Measurements from ENCODE around the gene GET3.

Gene GET3

DNA sequence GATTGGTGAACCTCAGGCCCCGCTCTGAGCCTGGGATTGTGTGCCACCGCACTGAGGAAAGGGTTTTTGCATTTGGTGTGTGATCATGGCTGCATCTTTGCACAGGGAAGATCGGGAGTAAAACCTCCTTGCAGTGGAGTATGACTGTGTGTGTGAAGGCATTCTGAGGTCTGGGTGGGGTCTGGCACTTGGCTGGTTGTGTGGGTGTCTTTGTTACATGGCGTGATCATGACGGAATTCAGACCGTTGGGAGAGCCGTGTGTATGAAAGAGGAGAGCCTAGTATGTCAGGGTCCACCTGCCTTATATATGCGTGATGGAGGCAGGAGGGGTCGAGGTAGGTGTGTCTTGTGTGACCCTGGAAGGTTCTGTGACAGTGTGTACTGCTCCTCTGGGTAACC is 13.6 kb downstream of the GET3 start:
- DNase-seq (ENCODE audit: extremely low read depth in 1 of 2, low read depth in 1 of 2), result no peak

DNA sequence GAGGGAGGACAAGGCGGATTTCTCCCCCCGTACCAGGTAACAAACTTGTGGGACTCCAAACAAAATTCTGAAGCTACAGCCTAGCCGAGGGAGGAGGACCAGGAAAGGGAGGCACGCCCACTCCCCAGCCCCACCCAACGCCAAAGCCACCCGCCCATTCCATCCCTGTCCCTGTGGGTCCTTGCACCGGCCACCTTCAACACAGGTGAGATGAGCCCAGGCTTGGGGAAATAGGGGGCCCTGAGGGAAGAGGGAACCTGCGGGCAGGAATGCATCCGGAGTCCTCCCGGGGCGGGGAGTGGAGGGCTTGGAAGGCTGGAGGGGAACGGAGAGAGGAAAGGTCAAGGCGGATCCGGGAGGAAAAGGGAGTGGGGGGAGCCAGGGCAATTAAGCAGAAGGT is 14.3 kb downstream of the GET3 start, which contains the start of gene BEST2:
BEST2 (plus strand) TSS at position 157 of the 400 bp plus-strand sequence. CDS start 802 bp downstream, outside the sequence.
- no peak for DNase-seq (ENCODE audit: extremely low read depth in 1 of 2, low read depth in 1 of 2)

- no peak for DNase-seq (ENCODE audit: extremely low read depth in 1 of 2, low read depth in 1 of 2)
Observed at GRCh38 chr19:12752056-12752781, 14.9 kb downstream of the GET3 start.

DNA sequence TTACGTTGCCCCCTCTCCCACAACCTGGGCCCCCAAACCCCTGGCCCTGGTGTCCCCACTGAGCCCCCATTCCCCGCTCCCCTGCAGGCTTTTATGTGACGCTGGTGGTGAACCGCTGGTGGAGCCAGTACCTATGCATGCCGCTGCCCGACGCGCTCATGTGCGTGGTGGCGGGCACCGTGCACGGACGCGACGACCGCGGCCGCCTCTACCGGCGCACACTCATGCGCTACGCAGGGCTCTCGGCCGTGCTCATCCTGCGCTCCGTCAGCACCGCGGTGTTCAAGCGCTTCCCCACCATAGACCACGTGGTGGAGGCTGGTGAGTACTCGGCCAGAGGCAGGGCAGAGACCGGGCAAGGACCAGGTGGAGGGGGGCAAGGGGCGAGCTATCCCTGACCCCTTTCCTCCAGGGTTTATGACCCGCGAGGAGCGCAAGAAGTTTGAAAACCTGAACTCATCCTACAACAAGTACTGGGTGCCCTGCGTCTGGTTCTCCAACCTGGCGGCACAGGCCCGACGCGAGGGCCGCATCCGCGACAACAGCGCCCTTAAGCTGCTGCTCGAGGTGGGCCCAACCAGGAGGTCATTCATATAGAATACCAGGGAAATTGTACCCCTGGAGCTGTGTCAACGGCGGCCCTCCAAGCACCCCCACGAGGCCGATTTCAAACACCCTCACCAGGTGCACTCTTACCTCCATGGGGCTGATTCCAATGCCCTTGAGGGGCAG is 17.3 kb downstream of the GET3 start:
- no peak for DNase-seq (ENCODE audit: extremely low read depth in 1 of 2, low read depth in 1 of 2)

DNA sequence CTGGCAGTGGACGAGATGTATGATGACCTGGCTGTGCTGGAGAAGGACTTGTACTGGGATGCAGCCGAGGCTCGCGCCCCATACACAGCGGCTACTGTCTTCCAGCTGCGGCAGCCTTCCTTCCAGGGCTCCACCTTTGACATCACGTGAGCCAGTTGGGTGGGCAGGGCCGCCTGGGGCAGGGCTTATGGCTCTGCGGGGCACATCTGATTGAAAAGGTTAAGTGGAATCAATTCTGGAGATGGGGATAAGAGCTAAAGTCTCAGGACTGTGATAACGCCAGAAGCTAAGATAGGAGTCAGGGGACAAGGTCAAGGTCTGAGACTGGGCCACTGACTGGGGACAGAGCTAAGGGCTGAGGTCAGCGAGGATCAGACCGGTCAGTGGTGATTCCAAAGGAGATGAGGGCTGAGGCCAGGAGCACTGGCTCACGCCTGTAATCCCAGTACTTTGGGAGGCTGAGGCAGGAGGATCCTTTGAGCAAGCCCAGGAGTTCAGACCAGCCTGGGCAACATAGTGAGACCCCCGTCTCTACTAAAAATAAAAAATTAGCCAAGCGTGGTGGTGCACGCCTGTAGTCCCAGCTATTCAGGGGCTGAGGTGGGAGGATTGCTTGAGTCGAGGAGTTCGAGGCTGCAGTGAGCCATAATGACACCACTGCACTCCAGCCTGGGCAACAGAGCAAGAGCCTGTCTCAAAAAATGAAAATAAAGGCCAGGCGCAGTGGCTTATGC is 19.0 kb downstream of the GET3 start:
- no peak for DNase-seq (ENCODE audit: extremely low read depth in 1 of 2, low read depth in 1 of 2)

- no peak for DNase-seq (ENCODE audit: extremely low read depth in 1 of 2, low read depth in 1 of 2)
Observed at GRCh38 chr19:12757544-12758274, 20.4 kb downstream of the GET3 start.

DNA sequence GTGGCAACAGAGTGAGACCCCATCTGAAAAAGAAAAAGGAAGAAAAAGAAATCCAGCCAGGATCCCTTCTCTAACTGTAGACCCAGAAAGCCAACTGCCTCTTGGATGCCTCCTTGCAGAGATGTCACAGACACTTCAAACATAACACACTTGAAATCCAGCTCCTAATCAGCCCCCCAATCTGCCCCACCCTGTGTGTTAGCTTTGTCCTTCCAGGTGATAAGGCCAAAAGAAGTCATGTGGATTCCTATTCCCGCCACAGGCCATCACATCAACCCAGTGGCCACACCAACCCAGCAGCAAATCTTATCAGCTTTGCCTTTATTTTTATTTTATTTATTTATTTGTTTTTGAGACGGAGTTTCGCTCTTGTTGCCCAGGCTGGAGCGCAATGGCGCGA is 22.4 kb downstream of the GET3 start:
- no peak for DNase-seq (ENCODE audit: extremely low read depth in 1 of 2, low read depth in 1 of 2)

GRCh38 chr19:12763100-12763499 is 25.8 kb downstream of the GET3 start:
- DNase-seq (ENCODE audit: extremely low read depth in 1 of 2, low read depth in 1 of 2), result no peak

DNA sequence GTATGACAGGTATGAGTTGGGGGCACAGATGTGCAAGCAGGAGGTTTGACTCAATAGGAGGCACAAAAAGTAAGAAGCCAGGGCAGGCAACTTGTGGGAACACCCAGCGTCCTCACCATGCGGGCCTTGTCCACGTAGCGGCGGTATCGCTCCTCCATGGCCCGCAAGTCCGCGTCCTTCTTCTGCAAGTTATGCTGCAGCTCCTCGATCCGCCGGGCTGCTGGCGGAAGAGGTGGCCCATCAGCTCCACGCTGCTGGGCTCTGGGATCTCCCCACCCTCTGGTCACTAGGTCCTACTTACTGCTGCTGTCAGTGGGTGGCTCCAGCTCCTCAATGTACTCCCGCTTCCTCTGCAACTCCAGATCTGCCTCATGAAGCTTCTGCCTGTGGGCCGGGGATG is 27.4 kb downstream of the GET3 start:
- DNase-seq (ENCODE audit: extremely low read depth in 1 of 2, low read depth in 1 of 2), result no peak

DNA sequence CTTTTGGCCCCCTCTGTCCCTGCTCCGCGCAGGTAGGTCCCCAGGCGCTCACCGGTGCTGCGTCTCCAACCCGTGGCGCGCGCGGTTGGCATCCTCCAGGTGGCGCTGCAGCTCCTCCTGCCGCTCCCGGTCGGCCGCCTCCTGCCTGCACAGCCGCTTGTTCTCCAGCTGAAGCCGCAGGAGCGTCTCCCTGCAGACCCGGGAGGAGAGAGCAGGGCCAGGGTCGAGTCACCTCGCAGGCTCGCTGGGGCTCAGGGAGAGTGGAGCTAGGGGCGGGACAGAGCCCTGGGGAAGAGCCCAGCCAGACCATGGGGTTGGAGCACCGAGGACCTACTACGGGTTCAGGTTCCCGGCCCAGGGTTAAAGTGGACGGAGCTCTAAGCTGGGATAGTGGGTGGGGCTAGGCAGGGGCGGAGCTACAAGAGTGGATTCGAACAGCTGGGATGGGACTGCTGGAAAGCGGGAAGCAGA is 28.8 kb downstream of the GET3 start:
- peak; percentile 50 to 57 for DNase-seq (ENCODE audit: extremely low read depth in 1 of 2, low read depth in 1 of 2)

- no peak for DNase-seq (ENCODE audit: extremely low read depth in 1 of 2, low read depth in 1 of 2)
Observed at GRCh38 chr19:12767150-12767549, 29.9 kb downstream of the GET3 start.

DNA sequence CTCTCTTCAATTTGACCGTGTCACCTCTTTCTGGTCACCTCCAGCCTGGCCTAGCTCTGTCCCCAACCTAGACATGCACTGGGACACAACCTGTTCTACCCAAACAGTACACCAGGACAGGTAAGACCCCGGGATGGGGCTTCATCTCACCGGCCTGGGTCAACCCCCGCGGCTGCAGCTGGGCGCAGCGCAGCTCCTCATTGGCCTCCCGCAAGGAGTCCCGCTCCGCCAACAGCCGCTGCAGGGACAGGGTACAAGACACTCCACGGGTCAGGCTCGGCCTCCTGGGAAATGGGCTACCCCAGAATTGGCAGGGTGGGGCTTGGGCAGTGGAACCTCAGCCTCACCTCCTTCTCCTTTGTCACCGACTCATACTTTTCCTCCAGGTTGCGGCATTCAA is 30.4 kb downstream of the GET3 start:
- no peak for DNase-seq (ENCODE audit: extremely low read depth in 1 of 2, low read depth in 1 of 2)

DNA sequence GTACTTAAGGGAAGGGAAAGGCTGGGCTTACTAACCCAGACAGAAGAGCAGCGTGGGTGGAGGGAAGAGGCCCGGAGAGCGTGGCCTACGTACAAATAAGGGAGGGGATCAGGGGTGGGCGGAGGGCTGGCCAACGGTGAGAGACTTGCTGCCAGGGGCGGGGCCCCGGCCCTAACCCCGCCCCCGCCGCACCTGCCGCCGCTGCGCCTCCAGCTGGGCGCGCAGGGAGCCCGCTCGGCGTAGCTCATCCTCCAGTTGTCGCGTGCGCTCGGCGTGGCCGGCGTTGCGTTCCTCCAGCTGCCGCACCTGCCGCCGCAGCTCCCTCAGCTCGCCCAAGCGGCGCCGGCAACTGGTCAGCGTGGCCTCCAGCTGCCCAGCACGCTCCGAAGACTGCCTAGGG is 32.4 kb downstream of the GET3 start:
- DNase-seq (ENCODE audit: extremely low read depth in 1 of 2, low read depth in 1 of 2), result no peak

DNA sequence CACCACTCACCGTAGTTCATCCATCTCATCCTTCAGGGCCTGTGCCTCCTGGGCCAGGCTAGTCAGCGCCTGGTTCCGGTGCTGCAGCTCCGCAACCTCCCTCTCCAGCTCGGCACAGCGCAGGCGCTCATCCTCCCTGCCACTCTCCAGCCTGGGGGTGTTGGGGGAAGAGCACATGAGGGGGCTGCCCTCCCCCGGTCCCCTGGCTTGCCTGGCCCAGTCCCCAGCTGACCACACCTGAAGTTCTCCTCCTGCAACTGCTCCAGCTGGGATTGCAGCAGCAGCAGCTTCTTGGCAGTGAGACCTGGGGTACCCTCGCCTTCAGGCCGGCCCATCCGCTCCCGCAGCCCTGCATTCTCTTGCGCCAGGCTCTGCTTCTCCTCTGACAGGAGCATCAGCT is 33.6 kb downstream of the GET3 start:
- no peak for DNase-seq (ENCODE audit: extremely low read depth in 1 of 2, low read depth in 1 of 2)

GRCh38 chr19:12772323-12772722 is 35.0 kb downstream of the GET3 start:
- no peak for DNase-seq (ENCODE audit: extremely low read depth in 1 of 2, low read depth in 1 of 2)

- DNase-seq (ENCODE audit: extremely low read depth in 1 of 2, low read depth in 1 of 2), result no peak
Observed at GRCh38 chr19:12773571-12773970, 36.3 kb downstream of the GET3 start.

GRCh38 chr19:12774588-12775555 is 37.6 kb downstream of the GET3 start, which contains the start of gene HOOK2:
Gene HOOK2 (minus strand): TSS chr19:12775552. CDS start chr19:12775449, 103 bp downstream.
- DNase-seq (ENCODE audit: extremely low read depth in 1 of 2, low read depth in 1 of 2), result no peak

DNA sequence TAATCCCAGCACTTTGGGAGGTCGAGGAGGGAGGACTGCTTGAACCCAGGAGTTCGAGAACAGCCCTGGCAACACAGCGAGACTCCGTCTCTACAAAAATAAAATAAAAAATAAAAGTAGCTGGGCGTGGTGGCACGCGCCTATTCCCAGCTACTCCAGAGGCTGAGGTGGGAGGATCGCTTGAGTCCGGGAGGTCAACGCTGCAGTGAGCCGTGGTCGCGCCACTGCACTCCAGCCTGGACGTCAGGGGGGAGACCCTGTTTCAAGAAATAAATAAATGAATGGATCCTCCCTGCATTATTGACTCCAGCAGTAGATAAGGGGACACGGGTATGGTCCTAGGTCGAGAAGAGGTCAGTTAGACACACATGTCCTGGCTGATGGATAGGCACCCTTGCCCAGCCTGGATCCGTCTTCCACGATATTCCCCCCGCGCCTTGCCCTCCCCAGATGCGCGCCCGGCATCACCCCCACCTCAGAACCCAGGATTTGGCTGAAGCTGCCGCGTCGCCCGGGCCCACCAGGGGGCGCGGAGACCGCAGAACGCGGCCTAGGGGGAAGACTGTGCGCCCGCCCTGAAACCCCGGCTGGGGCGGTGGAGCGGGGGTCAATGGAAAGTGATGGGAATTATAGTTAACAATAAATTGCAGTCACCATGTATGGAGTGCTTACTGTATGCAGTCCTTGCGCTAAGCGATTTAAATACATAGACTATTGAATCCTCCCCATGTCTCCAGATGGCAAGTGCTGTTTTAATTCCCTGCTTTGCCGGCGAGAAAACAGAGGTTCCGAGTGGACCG is 40.1 kb downstream of the GET3 start:
- DNase-seq (ENCODE audit: extremely low read depth in 1 of 2, low read depth in 1 of 2), result peak in 1 of 2 donors; percentile 77

Measured in activated CD8-positive, alpha-beta memory T cell treated with anti-CD3 and anti-CD28 coated beads for 1 hour (primary cell).